Measurements from ENCODE around the gene SPATA7.

DNA sequence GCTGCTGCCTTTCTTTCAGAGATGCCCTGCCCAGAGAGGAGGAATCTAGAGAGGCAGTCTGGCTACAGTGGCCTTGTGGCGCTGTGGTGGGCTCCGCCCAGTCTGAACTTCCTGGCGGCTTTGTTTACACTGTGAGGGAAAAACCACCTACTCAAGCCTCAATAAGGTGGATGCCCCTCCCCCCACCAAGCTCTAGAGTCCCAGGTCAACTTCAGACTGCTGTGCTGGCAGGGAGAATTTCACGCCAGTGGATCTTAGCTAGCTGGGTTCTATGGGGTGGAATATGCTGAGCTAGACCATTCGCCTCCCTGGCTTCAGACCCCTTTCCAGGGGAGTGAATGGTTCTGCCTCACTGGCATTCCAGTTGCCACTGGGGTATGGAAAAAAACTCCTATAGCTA lies 25.6 kb downstream of the SPATA7 start:
- TF ChIP-seq EZH2 (IDR thresholded peaks at IDR 0.05; ENCODE audit: low read depth, unreplicated experiment): no peak
- no peak for TF ChIP-seq CTCF (conservative IDR thresholded peaks at IDR 0.05; ENCODE audit: low read depth in 2 of 2)
- no peak for TF ChIP-seq REST (IDR thresholded peaks at IDR 0.05; ENCODE audit: unreplicated experiment)
- TF ChIP-seq POLR2AphosphoS5 (IDR thresholded peaks at IDR 0.05; ENCODE audit: low read depth): no peak
- TF ChIP-seq, protein P1, sequence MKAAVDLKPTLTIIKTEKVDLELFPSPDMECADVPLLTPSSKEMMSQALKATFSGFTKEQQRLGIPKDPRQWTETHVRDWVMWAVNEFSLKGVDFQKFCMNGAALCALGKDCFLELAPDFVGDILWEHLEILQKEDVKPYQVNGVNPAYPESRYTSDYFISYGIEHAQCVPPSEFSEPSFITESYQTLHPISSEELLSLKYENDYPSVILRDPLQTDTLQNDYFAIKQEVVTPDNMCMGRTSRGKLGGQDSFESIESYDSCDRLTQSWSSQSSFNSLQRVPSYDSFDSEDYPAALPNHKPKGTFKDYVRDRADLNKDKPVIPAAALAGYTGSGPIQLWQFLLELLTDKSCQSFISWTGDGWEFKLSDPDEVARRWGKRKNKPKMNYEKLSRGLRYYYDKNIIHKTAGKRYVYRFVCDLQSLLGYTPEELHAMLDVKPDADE (IDR thresholded peaks at IDR 0.05): no peak
- TF ChIP-seq EZH2phosphoT487 (IDR thresholded peaks at IDR 0.05; ENCODE audit: unreplicated experiment): no peak
- TF ChIP-seq CREB1 (CRISPR knock-in tag; IDR thresholded peaks at IDR 0.05; ENCODE audit: low read depth): no peak
- TF ChIP-seq JUNB (IDR thresholded peaks at IDR 0.05; ENCODE audit: unreplicated experiment): no peak
- no peak for TF ChIP-seq ZNF331 (CRISPR knock-in tag; IDR thresholded peaks at IDR 0.05; ENCODE audit: low read depth)
- no peak for TF ChIP-seq ZNF114 (CRISPR knock-in tag; IDR thresholded peaks at IDR 0.05)
- TF ChIP-seq STAT1 (IDR thresholded peaks at IDR 0.05; ENCODE audit: unreplicated experiment): no peak

Measured in GM23338 (cell line).